Activated CD8-positive, alpha-beta memory T cell treated with anti-CD3 and anti-CD28 coated beads for 1 hour (primary cell): Measurements from ENCODE around the gene DXO.
A peak's percentile ranks its signal among the peaks of the same experiment; 100 is the strongest.
"Not testable (repeated sequence)": the region's sequence is repeated elsewhere in the genome, so short reads cannot be mapped to it uniquely, and the experiment has no call there.

Experiments used
- DNase-seq, 2 donors: peaks; one replicate each; pipeline ENCODE4 v3.0.0-alpha.2; 2020; ENCODE audit warnings: low read depth in 1 of 2; ENCODE audit errors: extremely low read depth in 1 of 2

Gene DXO

DNA sequence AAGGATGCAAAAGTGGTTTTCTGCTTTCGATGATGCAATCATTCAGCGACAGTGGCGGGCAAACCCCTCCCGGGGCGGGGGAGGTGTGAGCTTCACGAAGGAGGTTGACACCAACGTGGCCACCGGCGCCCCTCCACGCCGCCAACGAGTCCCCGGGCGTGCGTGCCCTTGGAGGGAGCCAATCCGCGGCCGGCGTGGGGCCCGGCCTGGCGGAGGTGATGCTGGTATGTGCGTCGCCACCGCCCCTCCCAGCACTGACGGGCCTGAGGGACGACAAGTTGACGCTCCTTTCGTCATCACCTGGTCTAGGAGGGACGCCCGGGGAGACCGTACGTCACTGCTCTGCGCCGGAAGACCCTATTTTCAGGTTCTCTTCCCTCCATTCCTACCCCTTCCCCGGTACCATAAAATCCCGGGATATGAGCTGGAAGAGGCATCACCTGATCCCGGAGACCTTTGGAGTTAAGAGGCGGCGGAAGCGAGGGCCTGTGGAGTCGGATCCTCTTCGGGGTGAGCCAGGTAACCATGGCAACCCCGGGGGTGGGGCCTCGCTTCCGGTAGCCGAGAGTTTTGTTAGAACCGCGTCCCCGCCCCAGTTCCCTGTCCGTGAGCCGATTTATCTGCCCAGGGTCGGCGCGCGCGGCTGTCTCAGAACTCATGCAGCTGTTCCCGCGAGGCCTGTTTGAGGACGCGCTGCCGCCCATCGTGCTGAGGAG, at the start of gene DXO:
DXO (minus strand) TSS at position 146 of the 716 bp plus-strand sequence. CDS start 463 bp downstream, outside the sequence.
- peak; percentile 92 to 97 for DNase-seq

DNA sequence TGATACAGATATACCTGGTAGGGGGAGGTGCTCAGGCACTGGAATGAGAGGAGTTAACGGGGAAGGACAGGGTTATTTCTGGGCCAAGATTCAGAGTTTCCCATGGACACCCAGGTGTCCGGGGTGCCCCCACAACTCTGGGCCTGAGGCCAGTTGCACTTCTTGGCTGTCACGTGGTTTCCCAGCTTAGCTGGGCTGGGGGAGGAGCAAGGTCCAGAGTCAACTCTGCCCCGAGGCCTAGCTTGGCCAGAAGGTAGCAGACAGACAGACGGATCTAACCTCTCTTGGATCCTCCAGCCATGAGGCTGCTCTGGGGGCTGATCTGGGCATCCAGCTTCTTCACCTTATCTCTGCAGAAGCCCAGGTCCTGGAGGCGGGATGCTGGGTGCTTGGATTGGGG, 42.6 kb upstream of the DXO start, which contains the start of gene C4B:
C4B (plus strand) TSS at position 249 of the 400 bp plus-strand sequence; CDS start at position 300, 51 bp downstream.
- DNase-seq = not testable (repeated sequence)

DNA sequence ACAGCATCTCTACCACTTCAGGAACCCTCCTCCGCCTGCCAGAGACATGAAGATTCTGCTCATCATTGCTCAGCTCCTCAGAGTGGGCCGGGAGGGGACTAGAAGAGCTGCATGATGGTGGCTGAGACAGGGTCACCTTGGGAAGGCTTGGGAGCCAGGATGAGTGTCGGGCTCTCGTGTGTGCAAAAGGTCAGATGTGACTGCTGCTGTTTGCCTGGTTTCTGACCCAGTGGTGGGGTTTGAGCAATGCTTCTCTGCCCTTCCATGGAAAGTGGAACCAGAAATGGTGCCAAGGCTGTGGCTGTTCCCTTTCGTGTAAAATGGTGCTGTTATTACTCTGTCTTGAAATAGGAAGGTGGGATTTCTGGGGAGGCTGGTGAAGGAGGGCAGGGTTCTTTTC, 41.8 kb upstream of the DXO start:
- not testable (repeated sequence) for DNase-seq

DNA sequence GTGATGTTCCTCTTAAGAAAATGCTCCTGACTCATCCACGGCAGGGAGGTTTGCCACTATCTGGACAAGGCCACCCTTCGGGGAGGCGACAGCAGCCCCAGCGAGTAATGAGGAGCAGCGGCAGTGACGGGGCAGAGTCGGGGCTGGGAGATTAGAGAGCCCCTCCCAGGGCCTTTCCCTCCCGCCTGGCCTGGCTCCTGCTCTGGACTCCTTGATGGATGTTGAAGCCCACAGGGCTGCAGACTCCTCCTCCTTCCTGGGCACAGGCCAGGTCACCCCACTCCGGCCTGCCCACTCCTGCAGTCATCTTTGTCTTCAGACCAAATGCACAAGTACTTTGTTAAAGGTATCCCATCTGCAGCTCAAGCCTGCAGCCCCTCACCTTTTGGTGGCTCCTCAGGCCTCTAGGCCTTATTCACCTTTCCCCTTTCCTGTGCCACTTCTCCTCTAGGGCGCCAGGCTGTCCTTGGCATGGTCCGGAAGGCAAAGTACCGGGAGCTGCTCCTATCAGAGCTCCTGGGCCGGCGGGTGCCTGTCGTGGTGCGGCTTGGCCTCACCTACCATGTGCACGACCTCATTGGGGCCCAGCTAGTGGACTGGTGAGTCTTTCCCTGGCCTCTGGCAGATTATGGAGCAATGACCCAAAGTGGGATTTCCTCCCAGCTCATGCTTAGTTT, 41.1 kb upstream of the DXO start:
- DNase-seq = not testable (repeated sequence)

DNA sequence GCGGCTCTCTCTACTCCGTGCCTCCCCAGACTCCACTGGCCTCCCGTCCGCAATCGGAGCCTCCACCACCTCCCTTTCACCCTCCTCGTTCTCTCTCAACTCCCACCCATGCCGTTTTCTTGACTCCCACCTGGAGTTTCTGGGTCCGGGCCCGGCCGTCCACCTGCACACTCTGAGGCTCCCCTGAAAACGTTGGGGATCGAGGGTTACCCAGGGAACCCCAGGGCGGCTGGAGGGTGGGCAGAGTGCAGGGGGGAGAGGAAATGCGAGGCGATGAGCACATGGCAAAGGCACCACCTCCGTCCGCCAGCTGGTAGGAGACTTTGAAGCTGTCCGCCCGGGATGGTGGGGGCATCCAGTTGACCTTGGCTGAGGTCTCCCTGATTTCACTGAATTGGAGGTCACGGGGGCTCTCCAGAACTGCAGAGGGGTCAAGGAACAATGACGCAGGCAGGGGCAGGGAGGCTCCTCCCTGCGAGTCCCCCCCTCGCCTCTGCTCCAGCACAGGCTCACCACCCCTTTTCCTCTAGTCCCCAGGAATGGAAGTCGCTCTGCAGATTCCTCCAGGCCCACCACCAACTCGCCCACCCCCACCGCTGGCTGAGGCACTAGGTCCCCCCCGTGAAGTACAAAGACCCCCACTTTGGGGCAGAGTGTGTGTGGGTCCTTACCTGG, 39.1 kb upstream of the DXO start:
- DNase-seq = not testable (repeated sequence)

DNA sequence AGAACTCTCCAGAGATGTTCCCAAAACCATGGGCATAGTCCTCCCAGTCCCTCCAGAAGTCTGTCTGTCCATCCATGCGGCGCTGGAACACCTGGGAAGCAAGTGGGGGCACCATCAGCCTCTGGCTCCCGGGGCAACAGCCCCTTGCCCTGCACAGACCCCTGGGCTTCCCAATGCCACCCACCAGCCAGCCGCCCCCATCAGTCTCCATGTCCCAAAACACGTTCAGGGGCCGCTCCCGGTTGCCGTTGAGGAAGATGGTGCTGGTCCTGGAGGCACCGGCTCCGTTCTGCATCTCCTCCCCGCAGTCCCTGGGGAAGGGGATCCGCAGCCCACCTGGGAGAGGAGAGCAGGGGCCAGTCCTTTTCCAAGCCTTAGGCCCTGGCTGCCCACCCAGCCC, 37.6 kb upstream of the DXO start:
- not testable (repeated sequence) for DNase-seq

DNA sequence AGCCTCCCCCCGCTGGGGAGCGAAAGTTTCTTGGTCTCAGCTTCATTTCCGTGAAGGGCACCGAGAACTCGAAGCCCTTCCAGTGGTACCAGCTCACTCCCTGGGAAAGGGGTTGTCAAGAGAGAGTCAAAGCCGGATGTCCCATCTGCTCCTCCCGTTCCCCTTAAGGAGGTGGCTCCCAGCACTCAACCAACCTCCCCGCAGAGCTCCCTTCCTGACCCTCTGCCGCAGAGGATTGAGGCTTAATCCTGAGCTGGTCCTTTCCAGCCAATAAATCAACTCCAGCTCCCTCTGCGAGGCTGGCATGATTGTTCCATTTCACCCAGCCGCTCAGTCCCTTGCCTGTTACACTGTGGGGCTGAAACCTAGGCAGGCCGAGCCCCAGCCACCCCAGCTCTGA, 36.7 kb upstream of the DXO start:
- not testable (repeated sequence) for DNase-seq

DNA sequence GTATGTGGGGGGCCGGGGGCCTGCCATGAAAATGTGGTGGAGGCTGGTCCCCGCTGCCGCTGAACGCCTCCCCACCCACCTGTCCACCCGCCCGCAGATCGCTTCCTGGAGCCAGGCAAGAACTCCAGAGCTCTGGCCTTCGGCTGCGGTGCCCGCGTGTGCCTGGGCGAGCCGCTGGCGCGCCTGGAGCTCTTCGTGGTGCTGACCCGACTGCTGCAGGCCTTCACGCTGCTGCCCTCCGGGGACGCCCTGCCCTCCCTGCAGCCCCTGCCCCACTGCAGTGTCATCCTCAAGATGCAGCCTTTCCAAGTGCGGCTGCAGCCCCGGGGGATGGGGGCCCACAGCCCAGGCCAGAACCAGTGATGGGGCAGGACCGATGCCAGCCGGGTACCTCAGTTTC, 36.1 kb upstream of the DXO start:
- DNase-seq = not testable (repeated sequence)

DNA sequence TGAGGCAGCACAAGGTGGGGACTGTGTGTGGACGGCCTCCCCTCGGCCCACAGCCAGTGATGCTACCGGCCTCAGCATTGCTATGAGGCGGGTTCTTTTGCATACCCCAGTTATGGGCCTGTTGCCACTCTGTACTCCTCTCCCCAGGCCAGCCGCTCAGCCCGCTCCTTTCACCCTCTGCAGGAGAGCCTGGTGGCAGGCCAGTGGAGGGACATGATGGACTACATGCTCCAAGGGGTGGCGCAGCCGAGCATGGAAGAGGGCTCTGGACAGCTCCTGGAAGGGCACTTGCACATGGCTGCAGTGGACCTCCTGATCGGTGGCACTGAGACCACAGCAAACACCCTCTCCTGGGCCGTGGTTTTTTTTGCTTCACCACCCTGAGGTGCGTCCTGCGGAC, 35.1 kb upstream of the DXO start:
- not testable (repeated sequence) for DNase-seq

DNA sequence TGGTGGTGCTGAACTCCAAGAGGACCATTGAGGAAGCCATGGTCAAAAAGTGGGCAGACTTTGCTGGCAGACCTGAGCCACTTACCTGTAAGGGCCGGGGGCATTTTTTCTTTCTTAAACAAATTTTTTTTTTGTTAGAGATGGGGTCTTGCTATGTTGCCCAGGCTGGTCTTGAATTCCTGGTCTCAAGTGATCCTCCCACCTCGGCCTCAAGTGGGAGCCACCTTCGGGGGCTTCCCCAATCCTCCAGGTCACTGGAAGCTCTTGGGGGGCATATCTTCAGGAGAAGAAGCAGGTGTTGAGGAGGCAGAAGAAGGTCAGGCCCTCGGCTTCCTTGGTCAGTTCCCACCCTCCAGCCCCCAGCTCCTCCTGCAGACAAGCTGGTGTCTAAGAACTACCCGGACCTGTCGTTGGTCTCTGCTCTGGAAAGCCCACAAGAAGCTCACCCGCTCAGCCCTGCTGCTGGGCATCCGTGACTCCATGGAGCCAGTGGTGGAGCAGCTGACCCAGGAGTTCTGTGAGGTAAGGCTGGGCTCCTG, 34.1 kb upstream of the DXO start:
- not testable (repeated sequence) for DNase-seq

DNA sequence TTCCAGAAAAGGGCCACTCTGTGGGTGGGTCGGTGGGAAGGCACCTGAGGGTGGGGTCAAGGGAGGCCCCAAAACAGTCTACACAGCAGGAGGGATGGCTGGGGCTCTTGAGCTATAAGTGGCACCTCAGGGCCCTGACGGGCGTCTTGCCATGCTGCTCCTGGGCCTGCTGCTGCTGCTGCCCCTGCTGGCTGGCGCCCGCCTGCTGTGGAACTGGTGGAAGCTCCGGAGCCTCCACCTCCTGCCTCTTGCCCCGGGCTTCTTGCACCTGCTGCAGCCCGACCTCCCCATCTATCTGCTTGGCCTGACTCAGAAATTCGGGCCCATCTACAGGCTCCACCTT, 33.6 kb upstream of the DXO start:
- not testable (repeated sequence) for DNase-seq

DNA sequence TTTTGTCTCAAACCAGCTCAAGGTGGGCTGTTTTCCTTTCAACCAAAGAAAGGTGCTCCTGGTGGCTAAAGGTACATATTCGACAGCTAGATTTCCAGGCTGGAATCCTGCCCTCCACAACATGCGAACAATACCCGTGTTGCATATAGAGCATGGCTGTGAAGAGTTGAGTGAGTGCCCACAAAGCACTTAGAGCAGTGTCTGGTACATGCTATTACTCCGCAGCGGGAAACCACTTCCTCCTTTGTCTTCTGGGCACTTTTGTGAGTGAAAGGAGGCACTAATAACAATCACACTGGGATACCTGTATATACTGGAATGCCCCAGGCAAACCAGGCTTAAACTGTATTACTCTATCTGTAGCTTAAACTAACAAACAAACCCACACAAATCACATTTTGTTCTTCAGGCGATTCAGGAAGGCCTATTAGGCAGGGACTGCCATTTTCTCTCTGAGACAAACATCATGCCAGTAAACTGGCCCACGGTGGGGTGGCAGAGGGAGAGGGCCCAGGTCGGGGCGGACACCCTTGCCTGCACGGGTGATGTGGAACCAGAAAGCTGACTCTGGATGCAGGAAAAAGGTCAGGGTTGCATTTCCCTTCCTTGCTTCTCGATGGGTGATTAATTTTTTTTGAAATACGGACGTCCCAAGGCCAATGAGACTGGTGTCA, 33.1 kb upstream of the DXO start:
- not testable (repeated sequence) for DNase-seq

DNA sequence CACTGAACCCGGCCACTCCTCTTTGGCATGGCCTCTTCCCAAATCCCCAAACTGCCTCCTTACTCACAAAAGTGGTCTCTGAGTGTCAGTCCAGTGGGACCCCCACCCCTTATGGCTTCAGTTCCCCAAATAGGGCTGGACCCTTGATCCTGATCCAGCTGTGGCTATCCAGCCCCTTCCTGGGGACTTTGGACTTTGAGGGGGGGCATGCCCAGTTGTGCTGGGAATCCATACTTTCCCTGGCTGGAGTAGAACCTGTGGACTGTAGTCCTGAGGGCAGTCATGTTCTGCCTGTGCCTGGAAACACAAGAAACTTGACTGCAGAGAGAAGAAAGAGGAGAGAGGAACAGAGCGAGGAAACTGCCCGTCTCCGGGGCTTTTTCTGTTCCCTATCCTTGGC, 32.5 kb upstream of the DXO start:
- DNase-seq = not testable (repeated sequence)

DNA sequence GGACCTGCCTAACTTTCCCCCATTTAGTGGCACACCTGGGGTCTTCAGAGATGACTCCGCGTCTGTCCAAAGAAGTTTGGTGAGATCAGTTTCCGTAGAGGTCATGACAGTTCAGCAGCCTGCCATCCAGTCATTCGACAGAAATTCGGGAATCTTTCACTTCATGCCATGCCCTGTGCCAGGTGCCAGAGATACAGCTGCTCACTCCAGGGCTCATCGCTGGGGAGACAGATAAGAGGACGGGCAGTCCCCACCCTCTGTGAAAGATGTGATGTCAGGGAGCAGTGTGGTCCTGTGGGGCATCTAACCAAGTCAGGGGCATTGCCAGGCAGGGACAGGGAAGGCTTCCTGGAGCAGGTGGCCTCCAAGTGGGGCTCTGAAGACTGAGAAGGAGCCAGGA, 31.4 kb upstream of the DXO start:
- not testable (repeated sequence) for DNase-seq

DNA sequence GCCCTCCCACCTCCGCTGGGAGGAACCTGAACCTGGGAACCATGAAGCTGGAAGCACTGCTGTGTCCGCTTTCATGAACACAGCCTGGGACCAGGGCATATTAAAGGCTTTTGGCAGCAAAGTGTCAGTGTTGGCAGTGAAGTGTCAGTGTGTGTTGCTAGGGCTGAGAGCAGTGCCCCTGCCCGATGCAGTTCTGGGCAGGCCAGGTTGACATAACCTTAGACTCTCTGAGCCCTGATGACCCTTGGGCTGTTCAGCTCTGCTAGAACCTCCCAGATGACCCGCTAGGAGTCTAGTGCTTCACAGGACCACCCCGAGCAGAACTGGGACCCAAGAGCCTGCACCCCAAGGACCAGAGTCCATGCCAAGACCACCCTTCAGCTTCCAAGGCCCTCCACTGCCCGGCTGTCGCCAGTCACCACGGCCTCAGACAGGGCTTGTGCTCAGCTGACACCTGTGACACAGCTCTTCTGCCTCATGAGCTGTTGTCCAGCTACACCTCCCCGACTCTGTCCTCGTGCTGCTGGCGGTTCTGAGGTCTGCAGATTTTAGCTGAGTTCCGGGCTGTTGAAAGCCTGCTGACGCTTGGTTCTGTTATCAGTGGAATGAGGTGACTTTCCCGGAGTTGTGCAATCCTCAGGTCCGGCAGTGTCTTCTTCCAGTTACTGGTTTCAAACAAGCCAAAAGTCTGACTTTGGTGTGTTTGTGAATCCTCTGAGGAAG, 30.8 kb upstream of the DXO start:
- not testable (repeated sequence) for DNase-seq

DNA sequence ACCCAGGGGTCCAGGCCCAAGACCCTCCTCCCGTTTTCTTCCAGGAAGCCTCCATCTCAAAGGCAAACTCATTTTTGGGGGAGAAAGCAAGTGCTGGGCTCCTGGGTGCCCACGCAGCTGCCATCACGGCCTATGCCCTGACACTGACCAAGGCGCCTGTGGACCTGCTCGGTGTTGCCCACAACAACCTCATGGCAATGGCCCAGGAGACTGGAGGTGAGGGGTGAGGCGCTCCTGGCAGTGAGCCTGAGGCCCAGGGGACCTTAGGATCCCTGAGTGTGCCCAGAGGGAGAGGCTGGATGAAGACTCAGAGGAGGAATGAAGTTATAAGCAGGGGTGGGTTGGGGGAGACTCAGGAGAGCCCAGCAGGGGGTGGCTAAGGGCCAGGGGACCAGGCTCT, 24.4 kb upstream of the DXO start:
- DNase-seq = not testable (repeated sequence)

DNA sequence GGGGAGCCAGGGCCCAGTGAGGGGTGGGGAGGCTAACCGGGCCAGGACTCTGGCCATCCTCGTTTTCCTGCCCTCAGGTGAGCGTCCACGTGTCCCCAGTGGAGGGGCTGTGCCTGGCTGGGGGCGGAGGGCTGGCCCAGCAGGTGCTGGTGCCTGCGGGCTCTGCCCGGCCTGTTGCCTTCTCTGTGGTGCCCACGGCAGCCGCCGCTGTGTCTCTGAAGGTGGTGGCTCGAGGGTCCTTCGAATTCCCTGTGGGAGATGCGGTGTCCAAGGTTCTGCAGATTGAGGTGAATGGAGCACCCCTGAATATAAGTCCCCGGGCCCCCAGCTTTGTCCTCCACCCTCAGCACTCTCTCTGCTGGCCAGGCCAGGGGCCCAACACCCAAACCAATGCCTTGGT, 22.5 kb upstream of the DXO start:
- not testable (repeated sequence) for DNase-seq

DNA sequence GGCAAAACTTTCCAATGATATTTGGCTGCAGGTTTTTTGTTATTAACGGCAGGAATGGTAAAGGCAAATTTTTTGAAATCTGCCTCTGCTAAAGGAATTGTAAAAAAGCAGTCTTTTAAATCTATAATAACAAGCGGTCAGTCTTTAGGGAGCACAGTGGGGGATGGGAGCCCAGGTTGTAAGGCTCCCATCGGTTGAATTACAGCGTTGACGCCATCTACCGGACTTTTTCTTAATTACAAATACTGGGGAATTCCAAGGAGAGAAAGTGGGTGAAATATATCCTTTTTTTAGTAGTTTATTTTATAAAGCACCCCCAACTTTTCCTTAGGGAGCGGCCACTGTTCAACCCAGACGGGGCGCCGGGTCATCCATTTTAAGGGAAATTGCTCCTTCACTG, 17.4 kb upstream of the DXO start:
- DNase-seq = not testable (repeated sequence)

DNA sequence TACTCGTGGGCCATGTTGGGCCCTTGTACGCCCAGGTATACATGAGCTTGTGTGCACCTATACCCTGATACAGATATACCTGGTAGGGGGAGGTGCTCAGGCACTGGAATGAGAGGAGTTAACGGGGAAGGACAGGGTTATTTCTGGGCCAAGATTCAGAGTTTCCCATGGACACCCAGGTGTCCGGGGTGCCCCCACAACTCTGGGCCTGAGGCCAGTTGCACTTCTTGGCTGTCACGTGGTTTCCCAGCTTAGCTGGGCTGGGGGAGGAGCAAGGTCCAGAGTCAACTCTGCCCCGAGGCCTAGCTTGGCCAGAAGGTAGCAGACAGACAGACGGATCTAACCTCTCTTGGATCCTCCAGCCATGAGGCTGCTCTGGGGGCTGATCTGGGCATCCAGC, 9.8 kb upstream of the DXO start, which contains the start of gene C4A:
C4A (plus strand) TSS at position 314 of the 400 bp plus-strand sequence; CDS start at position 365, 51 bp downstream.
- not testable (repeated sequence) for DNase-seq

DNA sequence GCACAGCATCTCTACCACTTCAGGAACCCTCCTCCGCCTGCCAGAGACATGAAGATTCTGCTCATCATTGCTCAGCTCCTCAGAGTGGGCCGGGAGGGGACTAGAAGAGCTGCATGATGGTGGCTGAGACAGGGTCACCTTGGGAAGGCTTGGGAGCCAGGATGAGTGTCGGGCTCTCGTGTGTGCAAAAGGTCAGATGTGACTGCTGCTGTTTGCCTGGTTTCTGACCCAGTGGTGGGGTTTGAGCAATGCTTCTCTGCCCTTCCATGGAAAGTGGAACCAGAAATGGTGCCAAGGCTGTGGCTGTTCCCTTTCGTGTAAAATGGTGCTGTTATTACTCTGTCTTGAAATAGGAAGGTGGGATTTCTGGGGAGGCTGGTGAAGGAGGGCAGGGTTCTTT, 9.1 kb upstream of the DXO start:
- DNase-seq = not testable (repeated sequence)
